Suprapubic skin (tissue), 4 donors: Measurements from ENCODE around the gene STH. TPM values are rescaled to one million over a fixed set of nuclear protein-coding genes. Genes with fewer than 3 reads are reported as not detected.

ENCODE experiments used
- DNase-seq, 2 donors: peaks; one replicate each; pipeline ENCODE4 v3.0.0-alpha.2; 2019; ENCODE audit warnings: low spot score in 2 of 2
- H3K27ac ChIP-seq: fragments of 200-600 bp; sonication (generic); one replicate; pipeline ENCODE4 v1.5.1; 2019
- H3K27me3 ChIP-seq: fragments of 200-600 bp; sonication (generic); one replicate; pipeline ENCODE4 v1.5.1; 2019
- H3K36me3 ChIP-seq: fragments of 200-600 bp; sonication (generic); one replicate; pipeline ENCODE4 v1.5.1; 2019
- H3K4me1 ChIP-seq: fragments of 200-600 bp; sonication (generic); one replicate; pipeline ENCODE4 v1.5.1; 2019
- H3K4me3 ChIP-seq: fragments of 200-600 bp; sonication (generic); one replicate; pipeline ENCODE4 v1.5.1; 2019; ENCODE audit warnings: mild to moderate bottlenecking
- H3K9me3 ChIP-seq: fragments of 200-600 bp; sonication (generic); one replicate; pipeline ENCODE4 v1.5.1; 2019
- CTCF ChIP-seq, 2 donors: fragments of 200-600 bp in 1 of 2; fragments of 450-650 bp in 1 of 2; sonication (generic) in 1 of 2; IDR thresholded peaks; one replicate each; pipeline ENCODE4 v1.5.1; 2016 to 2019; ENCODE audit warnings: antibody characterized with exemption in 2 of 2, mild to moderate bottlenecking in 1 of 2, moderate library complexity in 1 of 2
- EP300 ChIP-seq: sonication (generic); formaldehyde crosslinking; IDR thresholded peaks from one replicate; pipeline ENCODE4 v1.6.1; 2017; ENCODE audit warnings: antibody characterized with exemption
- POLR2A ChIP-seq, 2 donors: fragments of 450-650 bp; IDR thresholded peaks; one replicate each; pipeline ENCODE4 v1.6.1; 2017; ENCODE audit warnings: antibody characterized with exemption in 2 of 2, mild to moderate bottlenecking in 2 of 2, moderate library complexity in 2 of 2
- POLR2AphosphoS5 ChIP-seq, 3 donors: sonication (generic); formaldehyde crosslinking; IDR thresholded peaks; one replicate each; pipeline ENCODE4 v1.6.1; 2017; ENCODE audit warnings: antibody characterized with exemption in 3 of 3
- WGBS: methylation state at CpG from one replicate; pipeline ENCODE4 v1.1.5; 2018; 5-methylcytosine and 5-hydroxymethylcytosine counted together
- total RNA-seq, 4 donors: library from RNA; depleted of rRNA; stranded (reverse); fragments of >200 nt; gene quantifications; one replicate each; pipeline ENCODE4 v1.1.0, GENCODE V29; 2016

STH gene
- total RNA-seq: not detected

- Histone ChIP-seq H3K4me1 (peaks cover 9% of the 10 kb centered on the region), H3K27me3 (no peaks in the 10 kb centered on the region), H3K27ac (no peak within 1 kb of the TSS), H3K9me3 (no peaks in the 10 kb centered on the region), H3K4me3 (no peak within 1 kb of the TSS), H3K36me3 (no peaks in the 10 kb centered on the region)
- TF ChIP-seq EP300 (no peak), POLR2AphosphoS5 (IDR thresholded peaks at IDR 0.05) (no peak), POLR2A (IDR thresholded peaks at IDR 0.05) (no peak), CTCF (IDR thresholded peaks at IDR 0.05) (no peak)
- 82% methylated on average over 7 of the region's 8 CpGs for WGBS
- no peak for DNase-seq
These were observed at the start of gene STH for GRCh38 chr17:45998987-45999899. STH (plus strand) TSS chr17:45999250; CDS start chr17:45999280, 30 bp downstream.

GRCh38 chr17:45949755-45950320 is 49.2 kb upstream of the STH start:
- peaks cover 15% of the 10 kb centered on the region for H3K4me1 ChIP-seq
- H3K4me3 ChIP-seq: no peak overlapping the region
- TF ChIP-seq POLR2A (IDR thresholded peaks at IDR 0.05) (no peak), EP300 (no peak)
- WGBS: 83% methylated on average over 5 of the region's 9 CpGs
- H3K27me3 ChIP-seq: peaks cover 2% of the 10 kb centered on the region
- H3K27ac ChIP-seq: no peak overlapping the region
- H3K36me3 ChIP-seq: no peaks in the 10 kb centered on the region
- DNase-seq: no peak
- H3K9me3 ChIP-seq: no peaks in the 10 kb centered on the region

- H3K36me3 ChIP-seq: no peaks in the 10 kb centered on the region
- DNase-seq: no peak
- no peak overlapping the region for H3K27ac ChIP-seq
- 86% methylated on average over 8 of the region's 8 CpGs for WGBS
- peaks cover 2% of the 10 kb centered on the region for H3K27me3 ChIP-seq
- H3K4me1 ChIP-seq: peaks cover 15% of the 10 kb centered on the region
- no peak overlapping the region for H3K4me3 ChIP-seq
- no peaks in the 10 kb centered on the region for H3K9me3 ChIP-seq
- no peak for TF ChIP-seq POLR2A (IDR thresholded peaks at IDR 0.05)
- TF ChIP-seq POLR2AphosphoS5 (IDR thresholded peaks at IDR 0.05): no peak
- no peak for TF ChIP-seq EP300
- TF ChIP-seq CTCF (IDR thresholded peaks at IDR 0.05): no peak
These were observed 48.2 kb upstream of the STH start for GRCh38 chr17:45950888-45951287.

GRCh38 chr17:45951403-45951802 is 47.6 kb upstream of the STH start:
- 61% methylated on average over 10 of the region's 10 CpGs for WGBS
- Histone ChIP-seq H3K4me3 (no peak overlapping the region), H3K27me3 (peaks cover 2% of the 10 kb centered on the region), H3K36me3 (no peaks in the 10 kb centered on the region), H3K27ac (no peak overlapping the region), H3K9me3 (no peaks in the 10 kb centered on the region), H3K4me1 (peaks cover 15% of the 10 kb centered on the region)
- no peak for DNase-seq
- TF ChIP-seq POLR2AphosphoS5 (IDR thresholded peaks at IDR 0.05): no peak
- no peak for TF ChIP-seq POLR2A (IDR thresholded peaks at IDR 0.05)
- no peak for TF ChIP-seq CTCF (IDR thresholded peaks at IDR 0.05)
- TF ChIP-seq EP300: no peak

GRCh38 chr17:45951941-45952340 is 47.1 kb upstream of the STH start:
- H3K4me1 ChIP-seq: peaks cover 13% of the 10 kb centered on the region
- no peak for DNase-seq
- no peak overlapping the region for H3K4me3 ChIP-seq
- no peaks in the 10 kb centered on the region for H3K9me3 ChIP-seq
- peaks cover 2% of the 10 kb centered on the region for H3K27me3 ChIP-seq
- TF ChIP-seq CTCF (IDR thresholded peaks at IDR 0.05): no peak
- no peak for TF ChIP-seq EP300
- TF ChIP-seq POLR2AphosphoS5 (IDR thresholded peaks at IDR 0.05): no peak
- no peak for TF ChIP-seq POLR2A (IDR thresholded peaks at IDR 0.05)
- H3K27ac ChIP-seq: no peak overlapping the region
- H3K36me3 ChIP-seq: no peaks in the 10 kb centered on the region
- 86% methylated on average over 6 of the region's 6 CpGs for WGBS
